D721Med (cell line): ENCODE measurements around the gene TMEM203.

Experiments
- DNase-seq: peaks from one replicate; pipeline ENCODE4 v3.0.0; 2011; ENCODE audit warnings: low spot score; ENCODE audit not compliant: insufficient read length
- FAIRE-seq: peaks from 2 replicates; lab custom pipeline; 2011; peaks lifted over from hg19 to GRCh38; lab: Jason Lieb, UNC
- TF ChIP-seq, protein P1 (sequence below): IDR thresholded peaks from 2 replicates; pipeline ENCODE4 v1.5.1; 2012; ENCODE audit warnings: mild to moderate bottlenecking, control low read depth; ENCODE audit not compliant: insufficient read depth; ENCODE audit errors: missing control alignments

Gene TMEM203

DNA sequence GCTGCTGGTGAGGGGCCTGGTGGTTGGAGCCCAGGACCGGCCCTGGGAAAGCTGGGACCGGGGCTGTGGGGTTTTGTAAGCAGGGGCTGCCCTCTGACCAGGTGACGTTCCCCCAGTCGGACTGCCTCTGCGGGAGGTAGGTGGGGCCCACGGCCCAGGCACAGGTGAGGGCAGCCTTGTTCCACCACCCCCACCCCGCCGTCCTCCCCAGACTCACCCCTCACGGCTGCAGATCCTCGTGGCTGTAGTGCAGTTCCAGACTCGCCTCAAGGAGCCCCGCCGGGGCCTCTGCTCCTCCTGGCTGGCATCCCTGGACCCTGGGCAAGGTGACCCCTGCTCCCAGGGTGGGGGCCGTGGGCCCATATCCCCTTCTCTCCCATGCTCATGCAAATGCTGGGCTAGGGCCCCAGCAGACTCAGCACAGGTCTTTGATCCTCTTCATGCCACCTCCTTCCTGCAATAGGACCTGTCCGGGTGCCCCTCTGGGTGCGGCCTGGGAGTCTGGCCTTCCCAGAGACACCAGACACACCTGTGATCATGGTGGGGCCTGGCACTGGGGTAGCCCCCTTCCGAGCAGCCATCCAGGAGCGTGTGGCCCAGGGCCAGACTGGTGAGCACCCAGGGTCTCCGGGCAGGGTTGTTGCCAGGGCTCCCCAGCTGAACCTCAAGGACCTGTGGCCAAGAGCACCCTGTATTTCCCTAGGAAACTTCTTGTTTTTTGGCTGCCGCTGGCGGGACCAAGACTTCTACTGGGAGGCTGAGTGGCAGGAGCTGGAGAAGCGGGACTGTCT is 9.9 kb upstream of the TMEM203 start:
- TF ChIP-seq, protein P1, sequence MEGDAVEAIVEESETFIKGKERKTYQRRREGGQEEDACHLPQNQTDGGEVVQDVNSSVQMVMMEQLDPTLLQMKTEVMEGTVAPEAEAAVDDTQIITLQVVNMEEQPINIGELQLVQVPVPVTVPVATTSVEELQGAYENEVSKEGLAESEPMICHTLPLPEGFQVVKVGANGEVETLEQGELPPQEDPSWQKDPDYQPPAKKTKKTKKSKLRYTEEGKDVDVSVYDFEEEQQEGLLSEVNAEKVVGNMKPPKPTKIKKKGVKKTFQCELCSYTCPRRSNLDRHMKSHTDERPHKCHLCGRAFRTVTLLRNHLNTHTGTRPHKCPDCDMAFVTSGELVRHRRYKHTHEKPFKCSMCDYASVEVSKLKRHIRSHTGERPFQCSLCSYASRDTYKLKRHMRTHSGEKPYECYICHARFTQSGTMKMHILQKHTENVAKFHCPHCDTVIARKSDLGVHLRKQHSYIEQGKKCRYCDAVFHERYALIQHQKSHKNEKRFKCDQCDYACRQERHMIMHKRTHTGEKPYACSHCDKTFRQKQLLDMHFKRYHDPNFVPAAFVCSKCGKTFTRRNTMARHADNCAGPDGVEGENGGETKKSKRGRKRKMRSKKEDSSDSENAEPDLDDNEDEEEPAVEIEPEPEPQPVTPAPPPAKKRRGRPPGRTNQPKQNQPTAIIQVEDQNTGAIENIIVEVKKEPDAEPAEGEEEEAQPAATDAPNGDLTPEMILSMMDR, result no peak
- no peak for DNase-seq
- FAIRE-seq, result no peak

GRCh38 chr9:137214620-137215019 is 9.2 kb upstream of the TMEM203 start:
- FAIRE-seq (no peak), DNase-seq (no peak)
- TF ChIP-seq, protein P1, result no peak

- DNase-seq (no peak), FAIRE-seq (no peak)
- TF ChIP-seq, protein P1, result no peak
Observed at GRCh38 chr9:137213160-137214060, 8.0 kb upstream of the TMEM203 start.

DNA sequence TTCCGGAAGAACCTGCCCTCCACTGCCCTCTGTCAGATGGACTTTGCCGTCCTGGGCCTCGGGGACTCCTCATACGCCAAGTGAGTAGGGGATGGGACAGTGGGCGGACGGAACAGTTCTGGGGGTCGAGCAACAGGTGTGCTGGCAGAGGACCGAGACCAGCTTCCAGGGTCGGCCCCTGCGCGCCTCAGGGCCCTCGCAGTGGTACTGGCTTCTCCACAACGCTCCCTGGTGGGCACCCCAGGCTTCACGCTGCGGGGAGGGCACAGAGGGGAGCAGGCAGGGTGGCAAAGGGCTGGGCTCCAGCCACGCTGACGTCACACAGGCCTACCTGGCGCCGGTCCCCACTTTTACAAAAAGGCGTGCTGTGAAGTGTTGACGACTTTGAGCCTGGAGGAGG is 7.1 kb upstream of the TMEM203 start:
- FAIRE-seq, result no peak
- no peak for DNase-seq
- TF ChIP-seq, protein P1, result no peak

DNA sequence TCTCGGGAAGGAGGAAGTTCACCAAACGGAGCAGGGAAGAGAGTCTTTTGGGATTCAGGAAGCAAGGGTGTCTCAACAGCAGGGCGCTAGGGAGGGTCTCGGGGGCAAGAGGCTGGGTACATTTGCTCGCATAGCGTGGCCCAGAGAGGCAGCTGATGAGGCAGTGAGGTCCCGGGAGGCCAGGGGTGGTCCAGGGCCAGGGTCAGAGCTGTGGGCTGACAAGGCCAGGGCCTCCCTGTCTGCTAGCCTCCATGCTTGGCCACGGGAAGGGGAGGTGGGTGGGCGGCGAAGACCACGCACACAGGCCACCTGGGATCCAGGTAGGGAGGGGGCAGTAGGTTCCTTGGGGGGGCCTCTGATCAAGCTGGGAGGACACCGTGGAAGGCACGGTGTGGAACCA is 6.1 kb upstream of the TMEM203 start:
- TF ChIP-seq, protein P1, result no peak
- FAIRE-seq (no peak), DNase-seq (no peak)

DNA sequence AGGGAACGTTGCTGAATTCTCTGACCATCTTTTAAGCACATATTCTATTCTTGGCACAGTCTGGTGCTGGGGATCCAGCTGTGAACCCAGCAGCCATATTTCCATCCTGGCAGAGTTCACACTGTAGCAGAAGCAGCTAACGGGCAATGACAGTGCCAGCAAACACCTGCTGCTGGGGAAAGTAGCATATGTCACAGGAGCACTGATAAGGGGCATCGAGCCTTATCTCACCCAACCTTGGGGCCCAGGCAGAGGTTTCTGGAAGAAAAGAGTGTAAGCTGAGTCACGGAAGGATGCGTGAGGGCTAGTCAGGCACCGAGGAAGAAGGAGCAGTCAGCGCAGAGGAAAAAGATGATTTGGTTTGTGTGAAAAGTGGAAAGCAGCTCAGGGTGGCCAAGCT is 1.2 kb upstream of the TMEM203 start:
- FAIRE-seq (no peak), DNase-seq (no peak)
- TF ChIP-seq, protein P1, result no peak
